ENCODE results near the gene GSTT4.

DNA sequence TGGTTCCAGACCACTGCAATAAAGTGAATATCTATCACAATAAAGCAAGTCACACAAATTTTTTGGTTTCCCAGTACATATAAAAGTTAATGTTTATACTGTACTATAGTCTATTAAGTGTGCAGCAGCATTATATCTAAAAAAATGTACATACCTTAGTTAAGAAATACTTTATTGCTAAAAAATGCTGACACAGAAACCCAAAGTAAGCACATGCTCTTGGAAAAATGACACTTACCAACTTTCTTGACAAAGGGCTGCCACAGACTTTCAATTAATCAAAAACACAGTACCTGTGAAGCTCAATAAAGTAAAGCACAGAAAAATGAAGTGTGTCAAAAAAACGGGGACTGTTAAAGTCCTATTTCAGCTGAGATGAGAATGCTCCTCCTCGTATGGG lies 22.7 kb upstream of the GSTT4 start:
- TF ChIP-seq TCF12 (IDR thresholded peaks at IDR 0.05), result no peak
- TF ChIP-seq, protein P1, sequence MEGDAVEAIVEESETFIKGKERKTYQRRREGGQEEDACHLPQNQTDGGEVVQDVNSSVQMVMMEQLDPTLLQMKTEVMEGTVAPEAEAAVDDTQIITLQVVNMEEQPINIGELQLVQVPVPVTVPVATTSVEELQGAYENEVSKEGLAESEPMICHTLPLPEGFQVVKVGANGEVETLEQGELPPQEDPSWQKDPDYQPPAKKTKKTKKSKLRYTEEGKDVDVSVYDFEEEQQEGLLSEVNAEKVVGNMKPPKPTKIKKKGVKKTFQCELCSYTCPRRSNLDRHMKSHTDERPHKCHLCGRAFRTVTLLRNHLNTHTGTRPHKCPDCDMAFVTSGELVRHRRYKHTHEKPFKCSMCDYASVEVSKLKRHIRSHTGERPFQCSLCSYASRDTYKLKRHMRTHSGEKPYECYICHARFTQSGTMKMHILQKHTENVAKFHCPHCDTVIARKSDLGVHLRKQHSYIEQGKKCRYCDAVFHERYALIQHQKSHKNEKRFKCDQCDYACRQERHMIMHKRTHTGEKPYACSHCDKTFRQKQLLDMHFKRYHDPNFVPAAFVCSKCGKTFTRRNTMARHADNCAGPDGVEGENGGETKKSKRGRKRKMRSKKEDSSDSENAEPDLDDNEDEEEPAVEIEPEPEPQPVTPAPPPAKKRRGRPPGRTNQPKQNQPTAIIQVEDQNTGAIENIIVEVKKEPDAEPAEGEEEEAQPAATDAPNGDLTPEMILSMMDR (IDR thresholded peaks at IDR 0.05), result no peak
